ENCODE data around the gene ZNF853. TPM values are rescaled to one million over a fixed set of nuclear protein-coding genes. Genes with fewer than 3 reads are reported as not detected.

ZNF853 gene
- polyA plus RNA-seq, 1 experiment: 2.0 TPM

GRCh38 chr7:6607651-6608051, 7.8 kb upstream of the ZNF853 start:
- TF ChIP-seq, protein P1, sequence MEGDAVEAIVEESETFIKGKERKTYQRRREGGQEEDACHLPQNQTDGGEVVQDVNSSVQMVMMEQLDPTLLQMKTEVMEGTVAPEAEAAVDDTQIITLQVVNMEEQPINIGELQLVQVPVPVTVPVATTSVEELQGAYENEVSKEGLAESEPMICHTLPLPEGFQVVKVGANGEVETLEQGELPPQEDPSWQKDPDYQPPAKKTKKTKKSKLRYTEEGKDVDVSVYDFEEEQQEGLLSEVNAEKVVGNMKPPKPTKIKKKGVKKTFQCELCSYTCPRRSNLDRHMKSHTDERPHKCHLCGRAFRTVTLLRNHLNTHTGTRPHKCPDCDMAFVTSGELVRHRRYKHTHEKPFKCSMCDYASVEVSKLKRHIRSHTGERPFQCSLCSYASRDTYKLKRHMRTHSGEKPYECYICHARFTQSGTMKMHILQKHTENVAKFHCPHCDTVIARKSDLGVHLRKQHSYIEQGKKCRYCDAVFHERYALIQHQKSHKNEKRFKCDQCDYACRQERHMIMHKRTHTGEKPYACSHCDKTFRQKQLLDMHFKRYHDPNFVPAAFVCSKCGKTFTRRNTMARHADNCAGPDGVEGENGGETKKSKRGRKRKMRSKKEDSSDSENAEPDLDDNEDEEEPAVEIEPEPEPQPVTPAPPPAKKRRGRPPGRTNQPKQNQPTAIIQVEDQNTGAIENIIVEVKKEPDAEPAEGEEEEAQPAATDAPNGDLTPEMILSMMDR (IDR thresholded peaks at IDR 0.05; ENCODE audit: insufficient read depth, low read depth, low read length): no peak
- H3K27me3 ChIP-seq (ENCODE audit: control insufficient read depth, insufficient read depth, low read length): no peaks in the 10 kb centered on the region
- H3K4me3 ChIP-seq (ENCODE audit: low read depth, low read length): no peak overlapping the region
- ChIA-PET CTCF (no interaction called here), POLR2A (no interaction called here)
- H3K36me3 ChIP-seq (ENCODE audit: control insufficient read depth, insufficient read depth, low read length): peaks cover 4% of the 10 kb centered on the region
- no peak for DNase-seq (ENCODE audit: low read depth)

DNA sequence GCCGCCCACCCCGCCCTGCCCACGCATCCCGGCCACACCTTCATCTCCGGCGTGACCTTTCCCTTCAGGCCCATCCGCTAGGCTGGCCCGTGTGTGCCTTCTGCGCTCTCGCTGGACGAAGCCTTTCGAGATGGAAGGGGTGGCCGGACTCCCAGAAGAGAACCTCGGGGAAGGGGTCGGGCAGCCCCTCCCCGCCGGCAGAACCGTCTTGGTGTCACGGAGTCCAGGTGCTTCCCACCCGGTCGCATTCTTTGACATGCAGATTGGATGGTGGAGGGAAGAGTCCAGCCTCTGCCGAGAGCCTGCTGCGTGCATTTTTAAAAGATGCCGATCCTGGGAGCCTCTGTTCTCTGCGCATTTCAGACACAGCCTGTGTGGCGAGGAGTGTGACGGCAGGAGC, 7.3 kb upstream of the ZNF853 start:
- Histone ChIP-seq H3K36me3 (ENCODE audit: control insufficient read depth, insufficient read depth, low read length) (peaks cover 3% of the 10 kb centered on the region; the same call in 1 of the 2 replicates), H3K4me3 (ENCODE audit: low read depth, low read length) (no peak overlapping the region), H3K27me3 (ENCODE audit: control insufficient read depth, insufficient read depth, low read length) (no peaks in the 10 kb centered on the region)
- ChIA-PET POLR2A (no interaction called here), CTCF (interaction anchor here (1.2 kb wide), 1 partner anchor 18 kb away, joined by 3 read pairs; the partner anchor contains the start of gene INTS15)
- no peak for DNase-seq (ENCODE audit: low read depth)
- TF ChIP-seq, protein P1 (IDR thresholded peaks at IDR 0.05; ENCODE audit: insufficient read depth, low read depth, low read length): no peak

GRCh38 chr7:6608794-6609193, 6.6 kb upstream of the ZNF853 start:
- ChIA-PET POLR2A (no interaction called here), CTCF (interaction anchor here (1.2 kb wide), 1 partner anchor 19 kb away, joined by 3 read pairs; the partner anchor contains the start of gene INTS15)
- H3K4me3 ChIP-seq (ENCODE audit: low read depth, low read length): no peak overlapping the region
- H3K27me3 ChIP-seq (ENCODE audit: control insufficient read depth, insufficient read depth, low read length): no peaks in the 10 kb centered on the region
- DNase-seq (ENCODE audit: low read depth): no peak
- TF ChIP-seq, protein P1 (IDR thresholded peaks at IDR 0.05; ENCODE audit: insufficient read depth, low read depth, low read length): no peak
- H3K36me3 ChIP-seq (ENCODE audit: control insufficient read depth, insufficient read depth, low read length): peaks cover 3% of the 10 kb centered on the region; the same call in 1 of the 2 replicates

- CTCF ChIA-PET: interaction anchor here (1.6 kb wide), 1 partner anchor 10 kb away, joined by 7 read pairs; no protein-coding TSS in a partner anchor
- POLR2A ChIA-PET: no interaction called here
- TF ChIP-seq, protein P1 (IDR thresholded peaks at IDR 0.05; ENCODE audit: insufficient read depth, low read depth, low read length): no peak
- peaks cover 8% of the 10 kb centered on the region for H3K27me3 ChIP-seq (ENCODE audit: control insufficient read depth, insufficient read depth, low read length)
- H3K4me3 ChIP-seq (ENCODE audit: low read depth, low read length): no peak overlapping the region
- DNase-seq (ENCODE audit: low read depth): no peak
- 0 out of 2 replicates have a peak, but pooled peaks cover 1% of the 10 kb centered on the region for H3K36me3 ChIP-seq (ENCODE audit: control insufficient read depth, insufficient read depth, low read length)
Observed at GRCh38 chr7:6612819-6613218, 2.6 kb upstream of the ZNF853 start.

- CTCF ChIA-PET: interaction anchor here (1.0 kb wide), 1 partner anchor 13 kb away, joined by 3 read pairs; no protein-coding TSS in a partner anchor
- no peak for DNase-seq (ENCODE audit: low read depth)
- POLR2A ChIA-PET: no interaction called here
- Histone ChIP-seq H3K36me3 (ENCODE audit: control insufficient read depth, insufficient read depth, low read length) (no peaks in the 10 kb centered on the region), H3K27me3 (ENCODE audit: control insufficient read depth, insufficient read depth, low read length) (peaks cover 10% of the 10 kb centered on the region), H3K4me3 (ENCODE audit: low read depth, low read length) (no peak overlapping the region)
- TF ChIP-seq, protein P1 (IDR thresholded peaks at IDR 0.05; ENCODE audit: insufficient read depth, low read depth, low read length): no peak
Observed at GRCh38 chr7:6613706-6614105, 1.7 kb upstream of the ZNF853 start.
